ENCODE results near the gene DUSP9. TPM values are rescaled to one million over a fixed set of nuclear protein-coding genes. Genes with fewer than 3 reads are reported as not detected.
A peak's percentile ranks its signal among the peaks of the same experiment; 100 is the strongest.

Gene DUSP9
- total RNA-seq, 1 experiment from 2014 or later = 12.0 TPM

GRCh38 chrX:153662266-153662665 lies 15.3 kb downstream of the DUSP9 start:
- Mint-ChIP-seq H3K36me3 (ENCODE audit: insufficient read depth, unreplicated experiment) (no peaks in the 10 kb centered on the region), H3K4me3 (ENCODE audit: unreplicated experiment) (peak overlapping the region; percentile 31), H3K27me3 (ENCODE audit: insufficient read depth, unreplicated experiment) (peaks cover 3% of the 10 kb centered on the region), H3K9me3 (ENCODE audit: unreplicated experiment) (no peaks in the 10 kb centered on the region), H3K4me1 (ENCODE audit: low read depth, unreplicated experiment) (no peaks in the 10 kb centered on the region), H3K27ac (ENCODE audit: unreplicated experiment) (no peak overlapping the region)
- no peaks in the 10 kb centered on the region for H3K9me3 ChIP-seq
- TF ChIP-seq CTCF (IDR thresholded peaks at IDR 0.05; ENCODE audit: insufficient read depth in 1 of 2, low read depth in 1 of 2, low read length in 1 of 2, severe bottlenecking in 1 of 2, unreplicated experiment in 1 of 2) = peak; percentile 34 to 48
- DNase-seq = peak; percentile 63 to 72
- H3K4me1 ChIP-seq = no peaks in the 10 kb centered on the region
- intact Hi-C loops (cut with micrococcal nuclease; ENCODE audit: unreplicated experiment) = loop anchor here (1.0 kb wide), 1 partner anchor 52 kb away; no protein-coding TSS in a partner anchor
- no peak overlapping the region for H3K4me3 ChIP-seq (ENCODE audit: low read depth, low read length)
- ChIA-PET CTCF (interaction anchor here (0.7 to 1.0 kb wide), 2 partner anchors 56 to 107 kb away, joined by 3 read pairs; no protein-coding TSS in a partner anchor), POLR2A (no interaction called here)
- H3K36me3 ChIP-seq (ENCODE audit: control insufficient read depth, insufficient read depth, low read length) = no peaks in the 10 kb centered on the region
- BruUV-seq (replicated peaks) = no TSS peak
- H3K27me3 ChIP-seq (replicated peaks; ENCODE audit: control insufficient read depth, insufficient read depth, low read length) = no peaks in the 10 kb centered on the region

DNA sequence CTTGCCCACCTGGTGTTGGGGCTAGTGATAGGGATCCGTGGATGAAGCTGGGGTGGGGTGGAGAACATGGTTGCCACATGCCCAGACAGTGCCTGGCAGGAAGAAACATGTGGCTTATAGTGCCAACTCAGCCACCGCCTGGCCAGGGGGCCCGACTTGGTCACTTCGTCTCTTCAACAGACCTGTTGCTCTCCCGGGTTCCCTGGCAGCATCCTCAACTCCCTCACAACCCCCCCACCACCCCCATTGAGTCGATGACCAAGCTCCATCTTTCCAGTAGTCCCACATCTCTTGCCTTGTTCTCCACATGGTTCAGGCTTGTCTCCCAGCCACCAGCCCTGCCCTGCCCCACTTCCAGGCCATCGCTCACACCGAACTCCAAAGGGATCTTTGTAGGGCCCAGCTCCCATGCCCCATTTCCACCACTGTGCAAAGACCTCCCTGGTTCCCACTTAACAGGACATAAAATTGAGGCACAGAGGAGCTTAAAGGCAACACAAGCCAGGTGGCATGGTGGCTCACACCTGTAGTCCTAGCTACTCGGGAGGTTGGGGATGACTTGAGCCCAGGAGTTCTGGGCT lies 18.8 kb downstream of the DUSP9 start:
- peaks cover 6% of the 10 kb centered on the region for H3K36me3 Mint-ChIP-seq (ENCODE audit: insufficient read depth, unreplicated experiment)

GRCh38 chrX:153667281-153667955 lies 20.4 kb downstream of the DUSP9 start:
- Mint-ChIP-seq H3K4me3 (ENCODE audit: unreplicated experiment) (peak overlapping the region; percentile 72), H3K36me3 (ENCODE audit: insufficient read depth, unreplicated experiment) (peaks cover 6% of the 10 kb centered on the region), H3K27ac (ENCODE audit: unreplicated experiment) (no peak overlapping the region), H3K27me3 (ENCODE audit: insufficient read depth, unreplicated experiment) (peaks cover 4% of the 10 kb centered on the region), H3K9me3 (ENCODE audit: unreplicated experiment) (no peaks in the 10 kb centered on the region), H3K4me1 (ENCODE audit: low read depth, unreplicated experiment) (no peaks in the 10 kb centered on the region)
- H3K36me3 ChIP-seq (ENCODE audit: control insufficient read depth, insufficient read depth, low read length) = no peaks in the 10 kb centered on the region
- ChIA-PET CTCF (interaction anchor here (0.6 to 2.1 kb wide), 18 partner anchors 16 to 128 kb away, joined by 3 to 22 read pairs (median 4); partner anchors contain the start of gene DUSP9), POLR2A (no interaction called here)
- BruUV-seq (replicated peaks) = no TSS peak
- intact Hi-C loops (cut with micrococcal nuclease; ENCODE audit: unreplicated experiment) = no loop called here
- peak overlapping the region; percentile 36 for H3K4me3 ChIP-seq (ENCODE audit: low read depth, low read length)
- DNase-seq = no peak
- TF ChIP-seq CTCF (IDR thresholded peaks at IDR 0.05; ENCODE audit: insufficient read depth in 1 of 2, low read depth in 1 of 2, low read length in 1 of 2, severe bottlenecking in 1 of 2, unreplicated experiment in 1 of 2) = no peak
- no peaks in the 10 kb centered on the region for H3K27me3 ChIP-seq (replicated peaks; ENCODE audit: control insufficient read depth, insufficient read depth, low read length)
- no peaks in the 10 kb centered on the region for H3K9me3 ChIP-seq
- no peaks in the 10 kb centered on the region for H3K4me1 ChIP-seq

More for the DNA sequence above, 18.8 kb downstream of the DUSP9 start:
- H3K27me3 Mint-ChIP-seq (ENCODE audit: insufficient read depth, unreplicated experiment) = peaks cover 7% of the 10 kb centered on the region
- no peaks in the 10 kb centered on the region for H3K4me1 Mint-ChIP-seq (ENCODE audit: low read depth, unreplicated experiment)
- Histone ChIP-seq H3K4me1 (no peaks in the 10 kb centered on the region), H3K36me3 (ENCODE audit: control insufficient read depth, insufficient read depth, low read length) (no peaks in the 10 kb centered on the region), H3K4me3 (ENCODE audit: low read depth, low read length) (no peak overlapping the region), H3K27me3 (replicated peaks; ENCODE audit: control insufficient read depth, insufficient read depth, low read length) (no peaks in the 10 kb centered on the region), H3K9me3 (no peaks in the 10 kb centered on the region)
- ChIA-PET CTCF (no interaction called here), POLR2A (no interaction called here)
- no peaks in the 10 kb centered on the region for H3K9me3 Mint-ChIP-seq (ENCODE audit: unreplicated experiment)
- DNase-seq = no peak
- H3K4me3 Mint-ChIP-seq (ENCODE audit: unreplicated experiment) = no peak overlapping the region
- TF ChIP-seq CTCF (IDR thresholded peaks at IDR 0.05; ENCODE audit: insufficient read depth in 1 of 2, low read depth in 1 of 2, low read length in 1 of 2, severe bottlenecking in 1 of 2, unreplicated experiment in 1 of 2) = no peak
- H3K27ac Mint-ChIP-seq (ENCODE audit: unreplicated experiment) = no peak overlapping the region
- intact Hi-C loops (cut with micrococcal nuclease; ENCODE audit: unreplicated experiment) = no loop called here
- no TSS peak for BruUV-seq (replicated peaks)
